Upper lobe of left lung (tissue), 6 donors: ENCODE data around the gene SERHL2. TPM values are rescaled to one million over a fixed set of nuclear protein-coding genes. Genes with fewer than 3 reads are reported as not detected.
"Not testable (repeated sequence)": the region's sequence is repeated elsewhere in the genome, so short reads cannot be mapped to it uniquely, and the experiment has no call there.

Source experiments
- ATAC-seq, 2 donors: fragments of 200-7000 bp; cut with Tn5 transposase; one replicate each; pipeline ENCODE4 v1.9.1; 2022; ENCODE audit warnings: mild to moderate bottlenecking in 2 of 2, moderate library complexity in 2 of 2; ENCODE audit not compliant: low FRiP score in 2 of 2
- DNase-seq, 2 donors: peaks; one replicate each; pipeline ENCODE4 v3.0.0-alpha.2; 2019 to 2020
- H3K27ac ChIP-seq, 4 donors: fragments of 200-600 bp; sonication (generic); one replicate each; pipeline ENCODE4 v1.5.1; 2016 to 2019
- H3K27me3 ChIP-seq, 4 donors: fragments of 200-600 bp; sonication (generic); one replicate each; pipeline ENCODE4 v1.5.1; 2017 to 2019
- H3K36me3 ChIP-seq, 4 donors: fragments of 200-600 bp; sonication (generic); one replicate each; pipeline ENCODE4 v1.5.1; 2016 to 2019
- H3K4me1 ChIP-seq, 4 donors: fragments of 200-600 bp; sonication (generic); one replicate each; pipeline ENCODE4 v1.5.1; 2018 to 2019
- H3K4me3 ChIP-seq, 4 donors: fragments of 200-600 bp; sonication (generic); one replicate each; pipeline ENCODE4 v1.5.1; 2017 to 2019; ENCODE audit warnings: mild to moderate bottlenecking in 2 of 4, moderate library complexity in 1 of 4
- H3K9me3 ChIP-seq, 4 donors: fragments of 200-600 bp; sonication (generic); one replicate each; pipeline ENCODE4 v1.5.1; 2018 to 2019
- EP300 ChIP-seq, 4 donors: sonication (generic); formaldehyde crosslinking; IDR thresholded peaks; one replicate each; pipeline ENCODE4 v1.5.1; 2017; ENCODE audit warnings: antibody characterized with exemption in 4 of 4, control low read depth in 2 of 4
- POLR2A ChIP-seq, 4 donors: fragments of 450-650 bp; IDR thresholded peaks; one replicate each; pipeline ENCODE4 v1.5.1; 2016 to 2017; ENCODE audit warnings: antibody characterized with exemption in 4 of 4, mild to moderate bottlenecking in 2 of 4
- POLR2AphosphoS5 ChIP-seq, 2 donors: sonication (generic); formaldehyde crosslinking; IDR thresholded peaks; one replicate each; pipeline ENCODE4 v1.5.1; 2017; ENCODE audit warnings: antibody characterized with exemption in 2 of 2
- whole genome bisulfite sequencing, 2 donors: methylation state at CpG; one replicate each; pipeline ENCODE4 v1.1.5; 2017 to 2018; 5-methylcytosine and 5-hydroxymethylcytosine counted together
- total RNA-seq, 6 donors: library from RNA; depleted of rRNA in 4 of 6; stranded (reverse); fragments of >200 nt in 4 of 6; gene quantifications; one replicate each; pipeline versions ENCODE4 v1.1.0 to v1.2.1, GENCODE V29; 2016 to 2021
- TF ChIP-seq, protein P1 (sequence below), 6 experiments: fragments of 450-650 bp in 4 of 6; fragments of 200-600 bp in 2 of 6; sonication (generic) in 2 of 6; IDR thresholded peaks; one replicate each; pipeline ENCODE4 v1.5.1; 2016 to 2019; ENCODE audit warnings: antibody characterized with exemption in 6 of 6
- donor health status: DM: no; HTN: no; CAD: no; lungs with moderate emphysema.
- donor health status: DM: no; HTN: yes; CAD: no; lungs with severe emphysema.

Gene SERHL2
- total RNA-seq, 6 donors from 2014 or later = 1.1 to 4.9 (median 2.2) TPM; not detected in 1

DNA sequence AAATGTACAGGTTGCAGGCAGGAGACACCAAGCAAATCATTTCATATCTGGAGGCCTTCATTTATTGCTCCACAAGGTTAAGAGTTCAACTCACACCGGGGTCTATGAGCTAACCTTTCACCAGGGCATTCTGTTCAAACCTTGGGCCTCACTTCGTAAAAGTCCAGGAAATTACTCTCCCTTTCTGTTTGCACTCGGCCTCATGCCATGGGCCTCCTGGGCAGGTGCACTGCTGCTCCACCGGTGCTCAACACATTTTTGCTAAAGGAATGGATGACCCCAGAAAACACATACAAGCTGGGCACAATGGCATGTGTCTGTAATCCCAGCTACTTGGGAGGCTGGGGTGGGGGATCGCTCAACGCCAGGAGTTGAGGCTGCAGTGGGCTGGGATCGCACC lies 17.6 kb upstream of the SERHL2 start:
- H3K4me1 ChIP-seq = peaks cover 9 to 22% (median 19%) of the 10 kb centered on the region in 4 donors
- H3K27me3 ChIP-seq = no peaks in the 10 kb centered on the region
- H3K36me3 ChIP-seq = no peaks in the 10 kb centered on the region
- H3K9me3 ChIP-seq = no peaks in the 10 kb centered on the region
- no peak for ATAC-seq
- no peak overlapping the region for H3K4me3 ChIP-seq
- 94% methylated on average over 7 of the region's 7 CpGs for WGBS, 2 donors
- H3K27ac ChIP-seq = peak overlapping the region in 1 of 4 donors; percentile 68
- TF ChIP-seq EP300 (IDR thresholded peaks at IDR 0.05) = no peak
- TF ChIP-seq POLR2AphosphoS5 (IDR thresholded peaks at IDR 0.05) = no peak
- TF ChIP-seq, protein P1, sequence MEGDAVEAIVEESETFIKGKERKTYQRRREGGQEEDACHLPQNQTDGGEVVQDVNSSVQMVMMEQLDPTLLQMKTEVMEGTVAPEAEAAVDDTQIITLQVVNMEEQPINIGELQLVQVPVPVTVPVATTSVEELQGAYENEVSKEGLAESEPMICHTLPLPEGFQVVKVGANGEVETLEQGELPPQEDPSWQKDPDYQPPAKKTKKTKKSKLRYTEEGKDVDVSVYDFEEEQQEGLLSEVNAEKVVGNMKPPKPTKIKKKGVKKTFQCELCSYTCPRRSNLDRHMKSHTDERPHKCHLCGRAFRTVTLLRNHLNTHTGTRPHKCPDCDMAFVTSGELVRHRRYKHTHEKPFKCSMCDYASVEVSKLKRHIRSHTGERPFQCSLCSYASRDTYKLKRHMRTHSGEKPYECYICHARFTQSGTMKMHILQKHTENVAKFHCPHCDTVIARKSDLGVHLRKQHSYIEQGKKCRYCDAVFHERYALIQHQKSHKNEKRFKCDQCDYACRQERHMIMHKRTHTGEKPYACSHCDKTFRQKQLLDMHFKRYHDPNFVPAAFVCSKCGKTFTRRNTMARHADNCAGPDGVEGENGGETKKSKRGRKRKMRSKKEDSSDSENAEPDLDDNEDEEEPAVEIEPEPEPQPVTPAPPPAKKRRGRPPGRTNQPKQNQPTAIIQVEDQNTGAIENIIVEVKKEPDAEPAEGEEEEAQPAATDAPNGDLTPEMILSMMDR (IDR thresholded peaks at IDR 0.05) = no peak
- no peak for TF ChIP-seq POLR2A (IDR thresholded peaks at IDR 0.05)
- DNase-seq = no peak

DNA sequence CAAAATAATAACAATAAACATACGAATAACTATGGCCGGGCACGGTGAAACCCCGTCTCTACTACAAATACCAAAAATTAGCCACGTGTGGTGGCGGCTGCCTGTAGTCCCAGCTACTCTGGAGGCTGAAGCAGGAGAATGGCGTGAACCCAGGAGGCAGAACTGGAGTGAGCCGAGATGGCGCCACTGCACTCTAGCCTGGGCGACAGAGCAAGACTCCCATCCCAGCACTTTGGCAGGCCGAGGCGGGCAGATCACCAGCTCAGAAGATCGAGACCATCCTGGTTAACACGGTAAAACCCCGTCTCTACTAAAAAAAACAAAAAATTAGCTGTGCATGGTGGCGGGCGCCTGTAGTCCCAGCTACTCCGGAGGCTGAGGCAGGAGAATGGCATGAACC lies 17.1 kb upstream of the SERHL2 start:
- DNase-seq, H3K27me3 ChIP-seq, H3K4me3 ChIP-seq, ATAC-seq, H3K9me3 ChIP-seq, H3K36me3 ChIP-seq: not testable (repeated sequence)
- 96 to 98% methylated on average over 18 of the region's 18 CpGs for WGBS, 2 donors
- H3K4me1 ChIP-seq = peaks cover 9 to 22% (median 19%) of the 10 kb centered on the region in 4 donors
- peak overlapping the region in 2 of 4 donors; percentile 68 to 80 for H3K27ac ChIP-seq

DNA sequence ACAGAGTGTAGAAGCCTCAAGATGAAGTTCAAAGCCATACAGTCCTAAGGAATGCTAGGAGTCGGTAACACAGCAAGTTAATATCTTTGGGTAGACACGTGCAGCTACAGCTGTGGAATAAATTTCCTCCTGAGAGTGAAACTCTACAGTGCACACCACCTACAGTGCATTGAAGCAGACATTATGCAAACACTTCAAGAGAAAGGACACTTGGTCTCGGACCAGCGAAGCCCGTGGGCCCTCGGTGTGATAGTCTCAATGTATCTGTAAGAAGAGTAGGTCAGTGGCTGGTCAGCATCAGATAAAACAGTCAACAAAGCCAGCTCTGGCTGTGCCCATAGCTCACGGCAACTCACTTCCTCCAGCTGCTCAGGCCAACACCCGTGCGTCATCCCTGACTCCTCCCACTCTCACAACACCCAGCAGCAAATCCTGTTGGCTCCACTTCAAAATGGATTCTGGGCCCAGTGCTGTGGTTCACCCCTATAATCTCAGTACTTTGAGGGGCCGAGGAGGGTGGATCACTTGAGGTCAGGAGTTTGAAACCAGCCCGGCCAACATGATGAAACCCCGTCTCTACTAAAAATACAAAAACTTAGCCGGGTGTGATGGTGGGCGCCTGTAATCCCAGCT lies 16.4 kb upstream of the SERHL2 start:
- not testable (repeated sequence) for H3K9me3 ChIP-seq, H3K27me3 ChIP-seq, DNase-seq, H3K4me3 ChIP-seq, H3K36me3 ChIP-seq
- Histone ChIP-seq H3K4me1 (peaks cover 9 to 22% (median 19%) of the 10 kb centered on the region in 4 donors), H3K27ac (peak overlapping the region; percentile 31 to 87 (median 60))
- 54 to 58% methylated on average over 11 of the region's 14 CpGs for WGBS, 2 donors
- ATAC-seq = peak; percentile 85 to 90

DNA sequence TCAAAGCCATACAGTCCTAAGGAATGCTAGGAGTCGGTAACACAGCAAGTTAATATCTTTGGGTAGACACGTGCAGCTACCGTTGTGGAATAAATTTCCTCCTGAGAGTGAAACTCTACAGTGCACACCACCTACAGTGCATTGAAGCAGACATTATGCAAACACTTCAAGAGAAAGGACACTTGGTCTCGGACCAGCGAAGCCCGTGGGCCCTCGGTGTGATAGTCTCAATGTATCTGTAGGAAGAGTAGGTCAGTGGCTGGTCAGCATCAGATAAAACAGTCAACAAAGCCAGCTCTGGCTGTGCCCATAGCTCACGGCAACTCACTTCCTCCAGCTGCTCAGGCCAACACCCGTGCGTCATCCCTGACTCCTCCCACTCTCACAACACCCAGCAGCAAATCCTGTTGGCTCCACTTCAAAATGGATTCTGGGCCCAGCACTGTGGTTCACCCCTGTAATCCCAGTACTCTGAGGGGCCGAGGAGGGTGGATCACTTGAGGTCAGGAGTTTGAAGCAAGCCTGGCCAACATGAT lies 14.5 kb upstream of the SERHL2 start:
- peak; percentile 83 to 91 for ATAC-seq
- 22 to 31% methylated on average over 8 of the region's 11 CpGs for WGBS, 2 donors
- Histone ChIP-seq H3K4me1 (peaks cover 9 to 22% (median 19%) of the 10 kb centered on the region in 4 donors), H3K27ac (peak overlapping the region; percentile 47 to 87 (median 76))
- H3K9me3 ChIP-seq, DNase-seq, H3K4me3 ChIP-seq, H3K36me3 ChIP-seq, H3K27me3 ChIP-seq: not testable (repeated sequence)

DNA sequence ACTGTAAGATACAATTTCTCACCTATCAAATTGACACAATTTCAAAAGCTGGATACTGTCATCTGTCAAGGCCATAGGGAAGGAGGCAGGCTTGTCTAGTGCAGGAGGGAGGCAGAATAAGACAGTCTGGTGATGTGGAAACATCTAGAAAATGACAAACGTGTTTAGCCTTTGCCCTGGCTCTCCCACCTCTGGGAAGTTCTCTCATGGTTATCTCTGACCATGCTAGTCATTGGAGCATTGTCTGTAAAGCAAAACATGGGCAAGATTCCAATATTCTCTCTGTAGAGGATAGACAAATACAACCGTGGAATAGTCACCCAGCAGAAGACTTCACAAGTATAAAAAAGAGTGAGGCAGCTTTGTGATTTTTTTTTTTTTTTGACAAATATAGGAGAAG lies 9.1 kb upstream of the SERHL2 start:
- H3K4me1 ChIP-seq = peaks cover 0 to 2% (median 0%) of the 10 kb centered on the region in 4 donors
- DNase-seq (no peak), ATAC-seq (no peak)
- no peaks in the 10 kb centered on the region for H3K36me3 ChIP-seq
- WGBS, 2 donors = 14 to 20% methylated on average over 2 of the region's 2 CpGs
- H3K4me3 ChIP-seq = no peak overlapping the region
- no peak overlapping the region for H3K27ac ChIP-seq
- no peaks in the 10 kb centered on the region for H3K27me3 ChIP-seq
- TF ChIP-seq POLR2AphosphoS5 (IDR thresholded peaks at IDR 0.05) = no peak
- no peak for TF ChIP-seq EP300 (IDR thresholded peaks at IDR 0.05)
- TF ChIP-seq POLR2A (IDR thresholded peaks at IDR 0.05) = no peak
- TF ChIP-seq, protein P1 (IDR thresholded peaks at IDR 0.05) = no peak
- no peaks in the 10 kb centered on the region for H3K9me3 ChIP-seq

DNA sequence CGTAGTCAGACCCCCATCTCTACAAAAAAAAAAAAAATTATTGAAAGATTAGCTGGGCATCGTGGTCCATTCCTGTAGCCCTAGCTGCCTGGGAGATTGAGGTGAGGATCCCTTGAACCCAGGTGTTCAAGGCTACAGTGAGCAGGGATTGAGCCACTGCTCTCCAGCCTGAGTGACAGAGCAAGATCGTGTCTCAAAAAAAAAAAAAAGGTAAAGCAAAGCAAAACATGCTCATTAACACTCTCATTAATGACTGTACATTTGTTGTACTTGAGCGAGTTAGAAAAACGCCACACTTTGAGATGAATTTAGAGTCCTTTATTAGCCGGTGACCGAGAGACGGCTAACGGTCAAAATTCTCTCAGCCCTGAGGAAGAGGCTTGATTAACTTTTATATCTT lies 6.2 kb upstream of the SERHL2 start:
- 74 to 79% methylated on average over 9 of the region's 9 CpGs for WGBS, 2 donors
- no peak overlapping the region for H3K27ac ChIP-seq
- DNase-seq (no peak), ATAC-seq (no peak)
- H3K27me3 ChIP-seq = no peaks in the 10 kb centered on the region
- TF ChIP-seq EP300 (IDR thresholded peaks at IDR 0.05) (no peak), POLR2A (IDR thresholded peaks at IDR 0.05) (no peak), POLR2AphosphoS5 (IDR thresholded peaks at IDR 0.05) (no peak)
- TF ChIP-seq, protein P1 (IDR thresholded peaks at IDR 0.05) = no peak
- H3K4me3 ChIP-seq = no peak overlapping the region
- no peaks in the 10 kb centered on the region for H3K4me1 ChIP-seq
- no peaks in the 10 kb centered on the region for H3K36me3 ChIP-seq
- H3K9me3 ChIP-seq = no peaks in the 10 kb centered on the region

DNA sequence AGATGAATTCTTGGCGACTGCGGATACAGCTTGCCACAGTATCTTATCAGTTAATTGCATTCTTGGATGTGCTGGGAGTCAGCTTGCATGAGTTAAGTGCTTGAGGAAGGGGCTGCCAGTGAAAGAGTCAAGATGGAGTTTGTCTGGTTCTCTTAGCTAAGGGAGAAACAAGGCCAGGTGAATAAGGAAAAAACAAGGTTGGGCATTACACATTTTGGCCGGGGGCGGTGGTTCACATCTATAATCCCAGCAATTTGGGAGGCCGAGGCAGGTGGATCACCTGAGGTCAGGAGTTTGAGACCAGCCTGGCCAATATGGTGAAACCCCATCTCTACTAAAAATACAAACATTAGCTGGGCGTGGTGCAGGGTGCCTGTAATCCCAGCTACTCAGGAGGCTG lies 5.6 kb upstream of the SERHL2 start:
- not testable (repeated sequence) for H3K4me1 ChIP-seq, H3K27ac ChIP-seq, H3K27me3 ChIP-seq, H3K36me3 ChIP-seq, H3K4me3 ChIP-seq, DNase-seq, H3K9me3 ChIP-seq, ATAC-seq
- 51 to 66% methylated on average over 5 to 6 of the region's 6 CpGs for WGBS, 2 donors
